Glutamatergic neuron (in vitro differentiated cells): ENCODE data around the gene CLCN4. TPM values are rescaled to one million over a fixed set of nuclear protein-coding genes. Genes with fewer than 3 reads are reported as not detected.

Experiments
- DNase-seq: peaks from one replicate; pipeline ENCODE4 v3.0.0; 2022
- H3K27ac Mint-ChIP-seq: one replicate; pipeline ENCODE4 v1.8.0; 2020; ENCODE audit warnings: mild to moderate bottlenecking, mixed read lengths, inconsistent platforms; ENCODE audit not compliant: unreplicated experiment
- H3K27me3 Mint-ChIP-seq: one replicate; pipeline ENCODE4 v1.8.0; 2020; ENCODE audit warnings: mild to moderate bottlenecking, moderate library complexity, mixed read lengths, inconsistent platforms; ENCODE audit not compliant: unreplicated experiment
- H3K36me3 Mint-ChIP-seq: one replicate; pipeline ENCODE4 v1.8.0; 2020; ENCODE audit warnings: mild to moderate bottlenecking, mixed read lengths, inconsistent platforms; ENCODE audit not compliant: unreplicated experiment
- H3K4me1 Mint-ChIP-seq: one replicate; pipeline ENCODE4 v1.8.0; 2020; ENCODE audit warnings: mild to moderate bottlenecking, low read depth, mixed read lengths, inconsistent platforms; ENCODE audit not compliant: unreplicated experiment
- H3K4me3 Mint-ChIP-seq: one replicate; pipeline ENCODE4 v1.8.0; 2020; ENCODE audit warnings: mild to moderate bottlenecking, mixed read lengths, inconsistent platforms; ENCODE audit not compliant: unreplicated experiment
- H3K9me3 Mint-ChIP-seq: one replicate; pipeline ENCODE4 v1.8.0; 2020; ENCODE audit warnings: mild to moderate bottlenecking, moderate library complexity, mixed read lengths, inconsistent platforms; ENCODE audit not compliant: unreplicated experiment
- CTCF ChIP-seq: fragments of 200-600 bp; sonication (generic); IDR thresholded peaks from one replicate; pipeline ENCODE4 v1.5.0; 2021; ENCODE audit not compliant: partially characterized antibody, unreplicated experiment
- total RNA-seq: library from RNA; stranded (reverse); fragmentation: NEBNext Ultra II Directional; extraction: Animal tissue kit (Norgen Biotek cat#: 25700); gene quantifications from one replicate; pipeline ENCODE4 v1.2.1, GENCODE V29; 2021; ENCODE audit not compliant: unreplicated experiment

CLCN4 gene
- total RNA-seq, 1 donor from 2014 or later = 64.7 TPM

- Mint-ChIP-seq H3K9me3 (no peaks in the 10 kb centered on the region), H3K36me3 (peaks cover 4% of the 10 kb centered on the region), H3K4me3 (no peak overlapping the region), H3K4me1 (peaks cover 19% of the 10 kb centered on the region), H3K27me3 (no peaks in the 10 kb centered on the region), H3K27ac (no peak overlapping the region)
- no peak for DNase-seq
- TF ChIP-seq CTCF = no peak
These were observed 80.5 kb downstream of the CLCN4 start for GRCh38 chrX:10237241-10237640.

- Mint-ChIP-seq H3K9me3 (no peaks in the 10 kb centered on the region), H3K27ac (no peak overlapping the region), H3K4me1 (peaks cover 12% of the 10 kb centered on the region)
These were observed 82.9 kb downstream of the CLCN4 start for GRCh38 chrX:10239611-10240064.

GRCh38 chrX:10240918-10241317, 84.1 kb downstream of the CLCN4 start:
- Mint-ChIP-seq H3K36me3 (no peaks in the 10 kb centered on the region), H3K27ac (no peak overlapping the region), H3K4me1 (peaks cover 9% of the 10 kb centered on the region), H3K27me3 (no peaks in the 10 kb centered on the region), H3K4me3 (no peak overlapping the region), H3K9me3 (no peaks in the 10 kb centered on the region)
- DNase-seq = no peak
- TF ChIP-seq CTCF = no peak

More at GRCh38 chrX:10239611-10240064, 82.9 kb downstream of the CLCN4 start:
- Mint-ChIP-seq H3K4me3 (no peak overlapping the region), H3K36me3 (peaks cover 4% of the 10 kb centered on the region), H3K27me3 (no peaks in the 10 kb centered on the region)
- TF ChIP-seq CTCF = no peak
- DNase-seq = no peak

- Mint-ChIP-seq H3K9me3 (no peaks in the 10 kb centered on the region), H3K36me3 (no peaks in the 10 kb centered on the region), H3K4me3 (no peak overlapping the region), H3K4me1 (peaks cover 6% of the 10 kb centered on the region), H3K27ac (no peak overlapping the region), H3K27me3 (peaks cover 2% of the 10 kb centered on the region)
- no peak for DNase-seq
- no peak for TF ChIP-seq CTCF
These were observed 85.3 kb downstream of the CLCN4 start for GRCh38 chrX:10242026-10242425.

- H3K36me3 Mint-ChIP-seq = no peaks in the 10 kb centered on the region
- H3K27me3 Mint-ChIP-seq = peaks cover 2% of the 10 kb centered on the region
- no peak overlapping the region for H3K4me3 Mint-ChIP-seq
- H3K27ac Mint-ChIP-seq = no peak overlapping the region
- DNase-seq = no peak
- H3K4me1 Mint-ChIP-seq = peaks cover 3% of the 10 kb centered on the region
- no peaks in the 10 kb centered on the region for H3K9me3 Mint-ChIP-seq
- TF ChIP-seq CTCF = no peak
These were observed 86.3 kb downstream of the CLCN4 start for GRCh38 chrX:10243106-10243505.
